ENCODE data around the gene MED12L.

The MED12L gene

DNA sequence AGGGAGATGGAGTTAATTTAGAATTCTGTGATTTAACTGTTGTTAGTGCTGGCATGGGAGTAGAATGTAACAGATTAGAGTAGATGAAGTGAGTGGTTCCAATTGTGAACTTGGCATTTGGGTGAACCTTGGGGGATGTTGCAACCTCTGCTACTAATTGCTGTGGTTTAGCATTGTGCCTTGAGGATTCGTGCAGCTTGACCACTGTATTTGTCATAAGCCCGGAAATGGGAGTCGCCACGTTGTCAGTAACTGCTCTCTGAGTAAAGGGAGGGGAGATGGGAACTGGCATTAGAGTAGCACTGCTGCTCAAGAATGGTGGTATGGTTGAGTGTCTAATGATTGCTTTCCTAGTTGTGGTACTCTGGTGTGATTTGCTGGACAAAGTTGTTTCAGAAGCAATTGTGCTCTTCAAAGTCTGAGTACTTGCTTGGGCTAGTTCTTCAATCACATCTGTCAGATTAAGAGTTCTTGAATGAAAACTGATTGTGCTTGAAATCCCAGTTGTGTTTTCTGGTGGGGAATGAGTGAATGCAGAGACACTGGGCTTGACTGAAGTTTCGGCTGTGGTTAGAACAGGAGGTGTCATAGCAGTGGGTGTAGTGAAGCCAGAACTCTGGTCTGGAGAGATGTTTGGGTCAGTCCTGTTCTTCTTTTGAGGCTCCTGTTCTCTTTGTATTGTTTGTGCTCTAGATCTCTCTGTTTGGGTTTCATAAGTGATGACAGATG is 360.0 kb downstream of the MED12L start:
- Histone ChIP-seq H3K4me3 (ENCODE audit: low read depth, low read length) (peak overlapping the region; percentile 39; the same call in 1 of the 2 replicates), H2AFZ (ENCODE audit: low read length, unreplicated experiment) (peak overlapping the region; percentile 23), H3K4me1 (ENCODE audit: control insufficient read depth, insufficient read depth, low read length, unreplicated experiment) (peaks cover 13% of the 10 kb centered on the region), H3K79me2 (ENCODE audit: control insufficient read depth, insufficient read depth, low read length, unreplicated experiment) (no peaks in the 10 kb centered on the region), H3K27me3 (ENCODE audit: insufficient read depth, low read length) (no peaks in the 10 kb centered on the region), H3K27ac (ENCODE audit: low read depth, low read length) (peak overlapping the region; percentile 52), H3K36me3 (ENCODE audit: insufficient read depth, low read length) (no peaks in the 10 kb centered on the region)

DNA sequence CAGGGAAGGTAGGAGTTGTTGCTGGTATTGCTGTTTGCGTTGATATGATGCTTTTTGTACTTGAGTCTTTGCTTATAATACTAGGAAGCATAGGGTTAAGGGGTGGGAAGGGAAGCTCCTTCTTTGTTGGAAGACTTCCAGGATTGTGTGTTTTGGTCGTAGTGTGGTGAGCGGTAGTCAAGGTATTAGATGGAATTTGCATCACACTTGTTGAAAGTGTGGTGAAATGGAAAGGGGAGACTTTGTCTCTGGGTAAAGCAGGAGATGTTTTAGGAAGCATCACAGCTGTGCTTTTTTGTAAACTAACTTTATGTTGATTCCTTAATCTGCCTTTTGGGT is 360.5 kb downstream of the MED12L start:
- H2AFZ ChIP-seq (ENCODE audit: low read length, unreplicated experiment) = no peak overlapping the region
- H3K27ac ChIP-seq (ENCODE audit: low read depth, low read length) = no peak overlapping the region
- no peaks in the 10 kb centered on the region for H3K36me3 ChIP-seq (ENCODE audit: insufficient read depth, low read length)
- H3K4me3 ChIP-seq (ENCODE audit: low read depth, low read length) = no peak overlapping the region
- H3K27me3 ChIP-seq (ENCODE audit: insufficient read depth, low read length) = no peaks in the 10 kb centered on the region
- peaks cover 13% of the 10 kb centered on the region for H3K4me1 ChIP-seq (ENCODE audit: control insufficient read depth, insufficient read depth, low read length, unreplicated experiment)
- no peaks in the 10 kb centered on the region for H3K79me2 ChIP-seq (ENCODE audit: control insufficient read depth, insufficient read depth, low read length, unreplicated experiment)

- no peaks in the 10 kb centered on the region for H3K4me1 ChIP-seq (ENCODE audit: control insufficient read depth, insufficient read depth, low read length, unreplicated experiment)
- H3K36me3 ChIP-seq (ENCODE audit: insufficient read depth, low read length) = no peaks in the 10 kb centered on the region
- H3K79me2 ChIP-seq (ENCODE audit: control insufficient read depth, insufficient read depth, low read length, unreplicated experiment) = no peaks in the 10 kb centered on the region
- no peak overlapping the region for H3K27ac ChIP-seq (ENCODE audit: low read depth, low read length)
- H3K4me3 ChIP-seq (ENCODE audit: low read depth, low read length) = no peak overlapping the region
- no peak overlapping the region for H2AFZ ChIP-seq (ENCODE audit: low read length, unreplicated experiment)
- no peaks in the 10 kb centered on the region for H3K27me3 ChIP-seq (ENCODE audit: insufficient read depth, low read length)
These were observed 366.9 kb downstream of the MED12L start for GRCh38 chr3:151452368-151452767.

DNA sequence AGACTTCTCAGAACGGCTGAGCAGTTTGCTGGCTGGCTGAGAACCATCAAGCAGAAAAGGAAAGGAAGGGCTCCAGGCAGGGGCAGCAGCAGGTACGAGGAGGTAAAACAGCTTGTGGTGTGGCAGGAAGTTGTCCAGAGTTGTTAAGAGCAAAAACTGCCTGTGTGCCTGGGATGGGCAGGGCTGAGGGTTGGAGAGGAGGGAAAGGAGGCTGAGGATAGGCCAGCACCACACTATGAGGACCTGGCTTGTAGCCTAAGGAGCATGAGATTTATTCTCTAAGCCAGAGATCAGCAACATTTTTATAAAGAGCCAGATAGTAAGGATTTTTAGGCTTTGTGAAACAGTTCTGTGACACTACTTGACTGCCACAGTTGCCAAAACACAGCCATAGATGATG is 367.4 kb downstream of the MED12L start:
- Histone ChIP-seq H3K79me2 (ENCODE audit: control insufficient read depth, insufficient read depth, low read length, unreplicated experiment) (no peaks in the 10 kb centered on the region), H2AFZ (ENCODE audit: low read length, unreplicated experiment) (no peak overlapping the region), H3K4me1 (ENCODE audit: control insufficient read depth, insufficient read depth, low read length, unreplicated experiment) (no peaks in the 10 kb centered on the region), H3K36me3 (ENCODE audit: insufficient read depth, low read length) (no peaks in the 10 kb centered on the region), H3K27me3 (ENCODE audit: insufficient read depth, low read length) (no peaks in the 10 kb centered on the region), H3K27ac (ENCODE audit: low read depth, low read length) (no peak overlapping the region), H3K4me3 (ENCODE audit: low read depth, low read length) (no peak overlapping the region)

DNA sequence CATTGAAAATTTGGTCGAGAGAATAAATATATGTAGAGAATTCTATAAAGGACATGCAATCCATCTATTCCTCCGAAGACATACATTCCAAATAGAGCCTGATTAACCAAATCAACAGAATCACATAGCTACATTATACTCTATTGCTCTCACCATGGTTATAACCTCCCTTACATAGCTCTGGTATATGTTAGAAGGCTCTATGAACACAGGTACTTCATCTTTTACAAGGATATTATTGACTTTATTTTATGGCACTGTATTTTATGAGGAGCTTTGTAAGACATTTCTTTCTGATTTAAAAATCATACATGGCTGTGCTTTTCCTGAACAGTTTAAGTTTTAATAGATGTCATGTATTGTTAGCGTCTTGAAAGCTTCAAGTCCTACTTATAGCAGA is 370.6 kb downstream of the MED12L start:
- Histone ChIP-seq H3K36me3 (ENCODE audit: insufficient read depth, low read length) (no peaks in the 10 kb centered on the region), H3K79me2 (ENCODE audit: control insufficient read depth, insufficient read depth, low read length, unreplicated experiment) (no peaks in the 10 kb centered on the region), H3K27ac (ENCODE audit: low read depth, low read length) (no peak overlapping the region), H3K27me3 (ENCODE audit: insufficient read depth, low read length) (0 out of 2 replicates have a peak, but pooled peaks cover under 1% of the 10 kb centered on the region), H3K4me1 (ENCODE audit: control insufficient read depth, insufficient read depth, low read length, unreplicated experiment) (no peaks in the 10 kb centered on the region), H2AFZ (ENCODE audit: low read length, unreplicated experiment) (no peak overlapping the region), H3K4me3 (ENCODE audit: low read depth, low read length) (no peak overlapping the region)

GRCh38 chr3:151459358-151459757 is 373.9 kb downstream of the MED12L start:
- no peak overlapping the region for H2AFZ ChIP-seq (ENCODE audit: low read length, unreplicated experiment)
- no peaks in the 10 kb centered on the region for H3K4me1 ChIP-seq (ENCODE audit: control insufficient read depth, insufficient read depth, low read length, unreplicated experiment)
- H3K4me3 ChIP-seq (ENCODE audit: low read depth, low read length) = no peak overlapping the region

DNA sequence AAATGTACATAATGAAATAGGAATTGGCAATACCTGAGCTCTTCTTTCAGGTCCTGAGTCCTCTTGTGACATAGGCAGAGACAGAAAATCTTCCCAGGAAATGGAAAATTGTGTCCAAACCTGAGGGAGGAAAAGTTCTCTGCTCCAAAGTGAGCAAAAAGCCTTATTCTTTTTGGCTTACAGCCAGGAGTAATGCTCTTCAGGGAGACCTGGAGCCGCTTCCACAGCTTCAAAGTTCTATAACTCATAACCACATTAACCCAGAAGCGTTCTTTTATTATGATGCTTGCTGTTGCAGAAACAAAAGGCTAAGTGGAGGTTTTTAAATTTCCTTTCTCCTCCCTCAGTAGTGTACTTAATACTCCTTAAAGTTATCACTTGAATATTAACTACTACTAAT is 374.8 kb downstream of the MED12L start:
- H3K27ac ChIP-seq (ENCODE audit: low read depth, low read length) = no peak overlapping the region
- H3K27me3 ChIP-seq (ENCODE audit: insufficient read depth, low read length) = peaks cover 21% of the 10 kb centered on the region
- H3K79me2 ChIP-seq (ENCODE audit: control insufficient read depth, insufficient read depth, low read length, unreplicated experiment) = no peaks in the 10 kb centered on the region
- H3K36me3 ChIP-seq (ENCODE audit: insufficient read depth, low read length) = no peaks in the 10 kb centered on the region
- H3K4me3 ChIP-seq (ENCODE audit: low read depth, low read length) = peak overlapping the region; percentile 80; the same call in 1 of the 2 replicates
- H3K4me1 ChIP-seq (ENCODE audit: control insufficient read depth, insufficient read depth, low read length, unreplicated experiment) = no peaks in the 10 kb centered on the region
- no peak overlapping the region for H2AFZ ChIP-seq (ENCODE audit: low read length, unreplicated experiment)

More at GRCh38 chr3:151459358-151459757, 373.9 kb downstream of the MED12L start:
- Histone ChIP-seq H3K36me3 (ENCODE audit: insufficient read depth, low read length) (no peaks in the 10 kb centered on the region), H3K79me2 (ENCODE audit: control insufficient read depth, insufficient read depth, low read length, unreplicated experiment) (no peaks in the 10 kb centered on the region), H3K27ac (ENCODE audit: low read depth, low read length) (no peak overlapping the region), H3K27me3 (ENCODE audit: insufficient read depth, low read length) (peaks cover 21% of the 10 kb centered on the region)

- Histone ChIP-seq H3K27ac (ENCODE audit: low read depth, low read length) (no peak within 1 kb of the TSS), H3K4me1 (ENCODE audit: control insufficient read depth, insufficient read depth, low read length, unreplicated experiment) (no peaks in the 10 kb centered on the region), H3K4me3 (ENCODE audit: low read depth, low read length) (peak within 1 kb of the TSS; percentile 80)
These were observed 375.4 kb downstream of the MED12L start, which contains the start of gene IGSF10 for GRCh38 chr3:151460774-151461450. IGSF10 (minus strand) TSS chr3:151461061; CDS start chr3:151458709, 2,352 bp downstream.

GRCh38 chr3:151462278-151462780 is 376.9 kb downstream of the MED12L start:
- Histone ChIP-seq H3K4me1 (ENCODE audit: control insufficient read depth, insufficient read depth, low read length, unreplicated experiment) (no peaks in the 10 kb centered on the region), H3K27ac (ENCODE audit: low read depth, low read length) (no peak overlapping the region), H2AFZ (ENCODE audit: low read length, unreplicated experiment) (no peak overlapping the region), H3K79me2 (ENCODE audit: control insufficient read depth, insufficient read depth, low read length, unreplicated experiment) (no peaks in the 10 kb centered on the region), H3K4me3 (ENCODE audit: low read depth, low read length) (no peak overlapping the region), H3K36me3 (ENCODE audit: insufficient read depth, low read length) (no peaks in the 10 kb centered on the region), H3K27me3 (ENCODE audit: insufficient read depth, low read length) (peaks cover 21% of the 10 kb centered on the region)

More at GRCh38 chr3:151460774-151461450, 375.4 kb downstream of the MED12L start, which contains the start of gene IGSF10:
- Histone ChIP-seq H3K79me2 (ENCODE audit: control insufficient read depth, insufficient read depth, low read length, unreplicated experiment) (no peaks in the 10 kb centered on the region), H3K27me3 (ENCODE audit: insufficient read depth, low read length) (peaks cover 21% of the 10 kb centered on the region), H3K36me3 (ENCODE audit: insufficient read depth, low read length) (no peaks in the 10 kb centered on the region), H2AFZ (ENCODE audit: low read length, unreplicated experiment) (peak within 1 kb of the TSS; percentile 79)

DNA sequence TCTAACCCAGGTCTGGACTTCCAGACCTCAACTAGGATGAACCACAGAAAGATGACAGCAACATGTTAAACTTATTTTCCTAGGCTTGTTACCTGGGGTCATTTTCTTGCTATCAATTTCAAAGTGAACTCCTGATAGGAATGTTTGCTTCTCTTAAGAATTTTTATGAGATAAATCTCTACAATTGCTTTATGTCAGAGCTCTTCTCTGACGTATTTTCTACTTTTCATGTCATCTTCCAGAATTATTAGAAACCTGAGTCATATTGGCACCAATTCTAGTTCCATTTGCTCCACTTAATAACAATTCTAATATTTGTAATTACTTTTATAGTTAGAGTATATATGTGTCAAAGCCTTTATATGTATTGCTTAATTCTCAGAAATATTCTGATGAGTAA is 377.5 kb downstream of the MED12L start:
- Histone ChIP-seq H3K27me3 (ENCODE audit: insufficient read depth, low read length) (peaks cover 21% of the 10 kb centered on the region), H3K27ac (ENCODE audit: low read depth, low read length) (no peak overlapping the region), H3K4me3 (ENCODE audit: low read depth, low read length) (no peak overlapping the region), H3K36me3 (ENCODE audit: insufficient read depth, low read length) (no peaks in the 10 kb centered on the region), H3K4me1 (ENCODE audit: control insufficient read depth, insufficient read depth, low read length, unreplicated experiment) (no peaks in the 10 kb centered on the region), H3K79me2 (ENCODE audit: control insufficient read depth, insufficient read depth, low read length, unreplicated experiment) (no peaks in the 10 kb centered on the region), H2AFZ (ENCODE audit: low read length, unreplicated experiment) (no peak overlapping the region)

All from ACC112 (cell line).